ENCODE data around the gene ATAD3A. TPM values are rescaled to one million over a fixed set of nuclear protein-coding genes. Genes with fewer than 3 reads are reported as not detected.

ATAD3A gene
- total RNA-seq, 1 experiment from 2014 or later = 55.8 TPM

- Histone ChIP-seq H3K9me3 (ENCODE audit: control insufficient read depth, low read depth, low read length) (no peaks in the 10 kb centered on the region), H3K27me3 (ENCODE audit: insufficient read depth, low read length) (no peaks in the 10 kb centered on the region), H4K5ac (ENCODE audit: insufficient read length, low read depth, low read length) (no peak overlapping the region), H3K79me1 (ENCODE audit: insufficient read depth, low read depth, low read length, poor library complexity, severe bottlenecking) (no peaks in the 10 kb centered on the region), H3K9ac (ENCODE audit: extremely low read depth, insufficient read length, low read length) (no peak overlapping the region), H2AFZ (ENCODE audit: low read length) (no peak overlapping the region), H4K91ac (ENCODE audit: insufficient read length, low read depth, low read length) (no peak overlapping the region), H3K14ac (ENCODE audit: insufficient read depth, low read length) (no peak overlapping the region; the same call in 1 of the 2 replicates), H3T11ph (ENCODE audit: low read length) (no peak overlapping the region), H3K4me2 (ENCODE audit: insufficient read depth, insufficient read length, low read length) (no peak overlapping the region), H2BK15ac (ENCODE audit: low read depth, low read length) (no peak overlapping the region), H3K27ac (ENCODE audit: insufficient read length, low read depth, low read length) (no peak overlapping the region), H4K20me1 (ENCODE audit: control insufficient read depth, insufficient read depth, insufficient read length) (no peaks in the 10 kb centered on the region), H2AK5ac (ENCODE audit: insufficient read length, low read length) (no peak overlapping the region), H3K4me1 (ENCODE audit: insufficient read depth, low read length) (no peaks in the 10 kb centered on the region), H3K79me2 (ENCODE audit: insufficient read depth, low read length) (no peaks in the 10 kb centered on the region), H4K8ac (replicated peaks; ENCODE audit: insufficient read length, low read depth, low read length) (no peak overlapping the region), H2BK5ac (ENCODE audit: insufficient read length, low read length) (no peak overlapping the region), H3K18ac (ENCODE audit: insufficient read length, low read depth, low read length) (no peak overlapping the region), H2BK120ac (ENCODE audit: low read depth, low read length, poor library complexity, severe bottlenecking) (no peak overlapping the region), H2BK20ac (ENCODE audit: low read depth, low read length, poor library complexity, severe bottlenecking) (no peak overlapping the region), H3K23ac (ENCODE audit: insufficient read length, low read depth, low read length) (no peak overlapping the region), H2BK12ac (ENCODE audit: insufficient read length, low read depth, low read length) (no peak overlapping the region), H3K56ac (ENCODE audit: insufficient read length, low read depth, low read length) (no peak overlapping the region), H3K4ac (ENCODE audit: low read depth, low read length) (no peak overlapping the region), H3K23me2 (ENCODE audit: insufficient read length, low read depth, low read length, poor library complexity, severe bottlenecking) (no peaks in the 10 kb centered on the region)
- Mint-ChIP-seq H3K27me3 (ENCODE audit: low read depth) (no peaks in the 10 kb centered on the region), H3K27ac (no peak overlapping the region; a peak in 1 of 7 replicates), H3K4me3 (no peak overlapping the region), H3K4me1 (no peaks in the 10 kb centered on the region), H3K9me3 (peaks cover 2 to 6% of the 10 kb centered on the region in 2 experiments; a peak in 3 of 5 replicates), H3K36me3 (ENCODE audit: insufficient read depth in 1 of 3, low read depth in 3 of 3) (peaks cover 46 to 70% (median 62%) of the 10 kb centered on the region in 3 experiments)
- no peak for DNase-seq
- TF ChIP-seq CTCF (conservative IDR thresholded peaks at IDR 0.05) = no peak
- WGBS (ENCODE audit: extremely low coverage, insufficient read length, low lambda C conversion rate) = no CpG with 5 or more reads among the region's 25 CpGs
These were observed 21.2 kb upstream of the ATAD3A start for GRCh38 chr1:1490633-1491230.
